SIG-M5 treated with dmso at 0.1 percent for 504 hours (cell line): ENCODE measurements around the gene HSPG2.
"Not testable (repeated sequence)": the region's sequence is repeated elsewhere in the genome, so short reads cannot be mapped to it uniquely, and the experiment has no call there.

Experiments used
- DNase-seq: peaks from one replicate; lab custom pipeline; 2025; ENCODE audit not compliant: unreplicated experiment; lab: John Stamatoyannopoulos, UW

HSPG2 gene

DNA sequence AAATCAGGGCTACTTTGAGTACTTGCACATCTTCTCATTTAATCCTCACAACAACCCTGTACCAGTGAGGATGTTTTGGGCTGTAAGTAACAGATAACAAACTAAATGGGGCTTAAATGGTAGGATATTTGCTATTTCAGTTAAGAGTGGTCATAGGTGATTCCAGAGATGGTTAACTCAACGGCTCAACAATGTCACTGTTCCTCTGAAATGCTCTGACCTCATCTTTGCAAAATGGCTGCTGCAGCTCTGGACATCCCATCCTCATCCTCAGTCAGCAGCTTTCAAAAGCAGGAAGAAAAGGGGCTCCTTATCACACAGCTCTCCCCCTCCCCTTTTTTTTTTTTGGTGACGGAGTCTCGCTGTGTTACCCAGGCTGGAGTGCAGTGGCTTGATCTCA, 123.6 kb downstream of the HSPG2 start:
- no peak for DNase-seq

DNA sequence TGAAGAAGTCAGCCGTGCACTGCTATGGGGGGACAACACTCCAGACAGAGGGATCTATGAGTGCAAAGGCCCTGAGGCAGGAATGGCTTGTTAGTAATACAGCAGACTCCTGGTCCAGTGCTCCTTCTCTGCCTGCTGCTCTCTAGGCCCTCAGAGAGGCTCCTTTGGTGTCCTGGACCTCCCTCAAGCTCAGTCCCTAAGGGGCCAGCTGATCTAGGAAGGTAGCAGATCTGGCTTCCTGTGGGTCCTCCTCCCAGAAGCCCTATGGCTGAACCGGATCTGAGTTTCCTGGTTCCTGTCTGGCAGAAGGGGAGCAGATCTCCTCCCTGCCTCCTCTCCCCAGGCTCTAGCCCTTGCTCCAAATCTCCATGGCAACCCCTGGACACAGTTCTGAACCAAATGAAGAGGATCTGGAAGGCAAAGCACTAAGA, 125.2 kb downstream of the HSPG2 start, which contains the start of gene LDLRAD2:
LDLRAD2 (plus strand) TSS at position 391 of the 431 bp plus-strand sequence. CDS start 187 bp downstream, outside the sequence.
- DNase-seq: no peak

DNA sequence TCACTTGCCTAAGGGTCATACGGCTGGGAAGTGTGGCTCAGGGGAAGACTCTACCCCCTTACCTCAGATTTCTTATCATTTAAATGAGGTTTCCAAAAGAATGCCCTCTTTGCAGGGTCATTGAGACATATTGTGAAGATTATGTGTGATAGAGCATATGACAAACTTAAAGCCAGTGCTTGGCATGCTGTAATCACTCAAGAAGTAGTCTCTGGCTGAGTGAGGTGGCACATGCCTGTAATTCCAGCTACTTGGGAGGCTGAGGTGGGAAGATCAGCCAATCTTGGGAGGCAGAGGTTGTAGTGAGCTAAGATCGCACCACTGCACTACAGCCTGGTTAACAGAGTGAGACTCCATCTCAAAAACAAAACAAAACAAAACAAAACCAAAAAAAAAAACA, 132.6 kb downstream of the HSPG2 start:
- DNase-seq: no peak

DNA sequence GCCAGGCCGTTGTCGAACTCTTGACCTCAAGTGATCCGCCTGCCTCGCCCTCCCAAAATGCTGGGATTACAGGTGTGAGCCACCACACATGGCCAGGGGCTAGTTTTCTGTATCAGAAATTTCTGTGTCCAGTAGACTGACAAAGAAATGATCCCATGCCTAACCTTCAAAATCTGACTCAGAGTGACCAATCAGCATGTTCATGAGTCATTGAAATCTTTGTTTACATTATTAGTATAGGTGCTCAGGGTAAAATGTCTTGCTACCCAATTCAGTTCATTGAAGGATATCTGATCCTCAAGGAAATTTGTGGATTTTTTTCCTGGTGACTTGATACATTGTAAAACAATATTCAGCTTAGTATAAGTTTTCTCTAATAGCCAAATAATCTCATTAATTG, 136.0 kb downstream of the HSPG2 start:
- no peak for DNase-seq

DNA sequence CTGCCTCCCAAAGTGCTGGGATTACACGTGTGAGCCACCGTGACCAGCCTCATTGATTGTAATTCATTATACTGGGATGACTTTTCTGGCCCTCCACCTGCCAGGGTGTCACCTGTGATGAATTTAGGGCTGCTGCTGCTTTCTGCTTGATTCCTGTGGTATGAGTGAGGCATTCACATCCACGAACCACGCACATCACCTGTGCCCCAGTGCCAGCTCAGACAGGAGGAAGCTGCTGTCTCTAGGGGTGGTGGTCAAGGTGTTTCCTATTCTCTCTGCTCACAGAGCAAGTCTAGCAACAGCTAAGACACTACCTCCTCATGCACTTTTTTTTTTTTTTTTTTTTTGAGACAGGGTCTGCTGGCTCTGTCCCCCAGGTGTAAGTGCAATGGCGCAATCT, 137.4 kb downstream of the HSPG2 start:
- no peak for DNase-seq

DNA sequence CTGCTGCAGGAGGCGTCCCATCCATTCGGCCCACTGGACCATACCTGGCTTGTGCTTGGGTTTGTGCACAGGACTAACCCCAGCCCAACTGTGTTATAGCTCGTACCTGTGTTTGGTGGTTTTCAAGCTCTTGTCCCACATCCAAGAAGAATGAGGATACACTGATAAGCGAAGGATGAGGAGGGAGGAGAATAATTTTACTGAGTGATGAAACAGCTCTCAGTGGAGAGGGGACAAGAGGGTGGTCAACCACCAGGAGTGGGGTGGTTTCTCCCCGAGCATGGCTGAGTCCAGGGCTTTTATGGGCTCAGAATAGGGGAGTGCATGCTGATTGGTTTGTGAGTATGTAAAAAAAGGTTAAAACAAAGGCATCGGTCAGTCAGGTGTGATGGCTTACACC, 142.0 kb downstream of the HSPG2 start:
- DNase-seq: no peak

DNA sequence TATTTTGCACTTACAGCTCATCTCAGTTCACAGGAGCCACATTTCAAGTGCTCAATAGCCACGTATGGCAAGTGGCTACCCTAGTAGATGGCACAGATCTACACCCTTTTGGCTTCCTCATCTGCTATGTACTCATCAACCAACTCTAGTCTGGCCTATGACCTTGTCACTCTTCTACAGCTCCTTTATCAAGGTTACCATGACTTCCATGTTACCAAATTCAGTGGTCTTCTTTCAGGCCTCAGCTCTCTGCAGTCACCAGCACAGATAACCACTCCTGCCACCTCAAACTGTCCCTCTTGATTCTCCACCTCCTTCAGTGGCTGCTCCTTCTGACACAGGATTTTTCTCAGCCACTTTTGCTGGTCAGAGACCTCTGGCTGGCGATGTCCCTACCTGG, 142.5 kb downstream of the HSPG2 start:
- DNase-seq: no peak

DNA sequence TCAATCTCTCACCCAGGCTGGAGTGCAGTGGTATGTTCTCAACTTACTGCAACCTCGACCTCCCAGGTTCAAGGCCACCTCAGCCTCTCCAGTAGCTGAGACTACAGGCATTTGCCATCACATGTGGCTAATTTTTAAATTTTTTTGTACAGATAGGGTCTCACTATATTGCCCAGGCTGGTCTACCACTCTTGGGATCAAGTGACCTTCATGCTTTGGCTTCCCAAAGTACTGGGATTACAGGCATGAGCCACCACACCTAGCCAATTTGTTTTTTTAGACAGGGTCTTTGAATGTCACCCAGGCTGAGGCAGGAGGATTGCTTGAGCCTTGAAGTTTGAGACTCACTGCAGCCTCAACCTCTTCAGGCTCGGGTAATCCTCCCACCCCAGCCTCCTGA, 144.0 kb downstream of the HSPG2 start:
- no peak for DNase-seq

DNA sequence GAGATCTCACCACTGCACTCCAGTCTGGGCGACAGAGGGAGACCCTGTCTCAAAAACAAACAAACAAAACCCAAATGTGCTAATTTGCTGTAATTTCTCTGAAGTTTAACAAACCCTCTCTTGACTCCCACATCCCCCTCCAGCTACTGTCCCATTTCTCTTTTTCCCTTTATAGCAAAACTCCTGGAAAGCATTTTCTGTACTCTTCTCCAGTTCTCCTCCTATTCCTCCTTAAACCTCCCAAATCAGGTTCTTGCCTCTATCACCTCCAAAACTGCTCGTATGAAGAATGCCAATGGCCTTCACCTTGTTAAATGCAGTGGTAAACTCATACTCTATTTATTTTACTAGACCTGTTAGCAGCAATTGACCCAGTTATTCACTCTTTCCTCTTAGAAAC, 150.5 kb downstream of the HSPG2 start:
- DNase-seq: no peak

DNA sequence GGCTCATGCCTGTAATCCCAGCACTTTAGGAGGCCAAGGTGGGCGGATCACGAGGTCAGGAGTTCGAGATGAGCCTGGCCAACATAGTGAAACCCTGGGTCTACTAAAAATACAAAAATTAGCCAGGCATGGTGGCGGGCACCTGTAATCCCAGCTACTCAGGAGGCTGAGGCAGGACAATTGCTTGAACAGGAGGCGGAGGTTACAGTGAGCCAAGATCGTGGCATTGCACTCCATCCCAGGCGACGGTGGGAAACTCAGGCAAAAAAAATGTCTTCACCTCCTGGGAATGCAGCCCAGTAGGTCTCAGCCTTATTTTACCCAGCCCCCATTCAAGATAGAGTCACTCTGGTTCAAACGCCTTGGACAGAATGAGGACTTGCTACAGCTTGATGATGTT, 151.3 kb downstream of the HSPG2 start:
- DNase-seq: not testable (repeated sequence)

DNA sequence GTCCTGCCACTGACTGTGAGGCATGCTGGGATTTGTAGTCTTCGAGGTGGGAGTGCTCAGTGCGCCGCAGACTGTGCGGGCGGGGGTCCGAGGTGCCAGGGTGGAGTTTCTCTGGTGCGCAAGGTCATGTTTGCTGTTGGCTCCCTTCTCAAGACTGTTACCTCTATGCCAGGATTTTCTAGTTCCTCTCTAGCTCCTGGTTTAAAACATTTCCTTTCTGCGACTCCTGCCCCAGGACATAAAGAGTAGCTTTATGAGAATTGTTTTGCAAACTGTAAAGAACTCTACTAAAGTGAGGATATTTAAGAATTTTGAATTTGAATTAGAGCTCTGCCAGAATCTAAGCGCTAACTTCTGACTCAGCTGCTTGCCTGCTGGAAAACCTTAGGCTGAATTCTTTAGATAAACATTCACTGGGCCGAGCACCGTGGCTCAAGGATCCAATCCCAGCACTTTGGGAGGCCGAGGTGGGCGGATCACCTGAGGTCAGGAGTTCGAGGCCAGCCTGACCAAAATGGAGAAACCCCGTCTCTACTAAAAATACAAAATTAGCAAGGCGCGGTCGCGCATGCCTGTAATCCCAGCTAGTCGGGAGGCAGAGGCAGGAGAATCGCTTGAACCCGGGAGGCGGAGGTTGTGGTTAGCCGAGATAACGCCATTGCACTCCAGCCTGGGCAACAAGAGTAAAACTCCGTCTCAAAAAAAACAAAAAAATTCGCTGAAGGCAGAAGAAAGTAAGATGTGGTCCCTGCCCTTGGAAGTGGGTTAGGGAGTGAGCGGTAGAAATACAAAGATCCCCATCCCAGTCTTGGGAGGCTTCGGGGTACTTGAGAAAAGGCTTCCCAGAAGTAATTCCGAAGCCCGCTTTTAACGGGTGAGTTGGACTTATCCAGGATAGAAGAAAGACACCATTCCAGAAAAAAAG, 153.2 kb downstream of the HSPG2 start:
- peak; percentile 94 for DNase-seq

DNA sequence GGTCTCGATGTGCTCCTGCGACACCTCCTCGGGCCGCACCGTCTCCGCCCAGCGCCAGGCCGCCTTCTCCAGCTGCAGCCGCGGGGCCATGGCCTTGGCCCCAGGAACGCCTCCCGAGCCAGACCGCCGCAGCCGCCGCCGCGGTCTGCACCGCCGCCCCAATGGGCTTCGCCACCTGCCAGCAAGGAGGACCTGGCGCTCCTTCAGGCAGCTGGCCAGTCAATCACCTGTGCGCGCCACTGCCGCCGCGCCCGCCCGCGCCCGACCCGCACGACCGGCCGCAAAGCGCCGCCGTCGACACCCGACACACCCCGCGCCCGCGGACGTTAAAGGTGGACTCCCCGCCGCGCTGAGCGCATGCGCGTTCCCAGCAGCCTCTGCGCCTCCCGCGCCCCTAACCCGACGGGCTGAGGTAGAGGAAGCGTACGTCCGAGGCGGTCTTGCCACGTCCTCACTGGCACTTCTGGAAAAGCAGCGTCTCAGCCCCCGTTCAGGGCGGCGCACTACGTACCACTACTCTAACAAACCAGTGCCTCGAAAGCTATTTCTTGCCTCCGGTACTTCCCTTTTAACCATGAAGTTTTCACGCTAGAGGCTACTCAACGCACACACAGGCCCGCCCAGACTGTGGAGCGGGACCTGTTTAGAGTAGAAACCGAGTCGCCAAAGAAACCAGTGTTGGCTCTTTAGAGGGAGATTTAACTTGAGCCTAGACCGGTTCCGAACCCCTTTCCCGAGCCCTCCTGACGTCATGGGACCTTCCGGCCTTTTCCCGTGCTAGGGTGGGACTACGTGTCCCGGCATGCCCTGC, 154.0 kb downstream of the HSPG2 start, which contains the start of gene USP48:
USP48 (minus strand) TSS at position 282 of the 811 bp plus-strand sequence; CDS start at position 90, 192 bp downstream.
- peak; percentile 87 for DNase-seq

DNA sequence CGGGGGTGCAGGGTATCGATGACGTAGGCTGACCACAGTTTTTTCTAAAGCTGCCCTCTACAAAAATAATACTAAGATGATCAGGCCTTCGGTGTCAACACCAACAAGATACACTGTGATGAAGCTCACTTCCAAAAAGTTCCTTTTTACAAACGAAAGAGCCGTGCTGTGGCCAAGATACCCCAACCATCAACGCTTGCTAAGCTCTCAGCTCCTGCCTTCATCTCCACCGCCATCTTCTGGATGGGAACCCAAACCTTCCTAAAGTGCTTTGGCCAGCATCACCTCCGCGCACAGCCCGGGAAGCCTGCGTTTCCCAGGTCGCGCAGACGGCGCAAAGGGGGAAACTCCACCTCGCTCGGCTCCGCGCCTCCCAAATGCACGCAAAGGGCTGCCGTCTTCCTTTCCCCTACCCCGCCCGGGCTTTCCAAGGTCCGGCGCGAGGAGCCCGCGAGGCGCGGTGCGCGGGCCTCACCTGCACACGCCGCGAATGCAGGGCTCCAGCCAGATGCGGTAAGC, 154.7 kb downstream of the HSPG2 start:
- peak; percentile 59 for DNase-seq

DNA sequence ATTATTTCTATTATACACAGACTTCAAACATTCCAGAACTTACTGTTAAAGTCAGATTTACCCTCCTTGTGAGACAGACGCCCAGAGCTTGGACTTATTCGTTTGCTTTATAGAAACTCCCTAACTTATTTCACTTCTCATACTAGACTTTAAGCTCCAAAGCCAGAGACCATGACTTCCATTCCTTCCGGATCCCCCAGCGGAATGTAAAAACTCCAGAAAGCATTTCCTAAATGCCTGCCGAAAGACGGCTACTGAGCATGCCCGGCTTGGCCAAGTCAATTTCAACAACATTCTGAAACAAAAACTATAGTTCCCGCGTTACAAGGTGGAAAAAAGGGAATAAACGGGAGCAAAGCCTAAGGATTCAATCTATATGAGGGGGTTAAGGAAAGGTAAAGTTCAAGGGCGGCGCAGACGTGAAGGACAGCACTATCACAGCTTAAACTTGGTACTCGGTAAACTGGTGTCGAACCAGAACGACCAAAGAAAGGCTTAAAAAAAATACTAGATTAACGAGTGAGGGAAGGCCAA, 155.2 kb downstream of the HSPG2 start:
- no peak for DNase-seq

DNA sequence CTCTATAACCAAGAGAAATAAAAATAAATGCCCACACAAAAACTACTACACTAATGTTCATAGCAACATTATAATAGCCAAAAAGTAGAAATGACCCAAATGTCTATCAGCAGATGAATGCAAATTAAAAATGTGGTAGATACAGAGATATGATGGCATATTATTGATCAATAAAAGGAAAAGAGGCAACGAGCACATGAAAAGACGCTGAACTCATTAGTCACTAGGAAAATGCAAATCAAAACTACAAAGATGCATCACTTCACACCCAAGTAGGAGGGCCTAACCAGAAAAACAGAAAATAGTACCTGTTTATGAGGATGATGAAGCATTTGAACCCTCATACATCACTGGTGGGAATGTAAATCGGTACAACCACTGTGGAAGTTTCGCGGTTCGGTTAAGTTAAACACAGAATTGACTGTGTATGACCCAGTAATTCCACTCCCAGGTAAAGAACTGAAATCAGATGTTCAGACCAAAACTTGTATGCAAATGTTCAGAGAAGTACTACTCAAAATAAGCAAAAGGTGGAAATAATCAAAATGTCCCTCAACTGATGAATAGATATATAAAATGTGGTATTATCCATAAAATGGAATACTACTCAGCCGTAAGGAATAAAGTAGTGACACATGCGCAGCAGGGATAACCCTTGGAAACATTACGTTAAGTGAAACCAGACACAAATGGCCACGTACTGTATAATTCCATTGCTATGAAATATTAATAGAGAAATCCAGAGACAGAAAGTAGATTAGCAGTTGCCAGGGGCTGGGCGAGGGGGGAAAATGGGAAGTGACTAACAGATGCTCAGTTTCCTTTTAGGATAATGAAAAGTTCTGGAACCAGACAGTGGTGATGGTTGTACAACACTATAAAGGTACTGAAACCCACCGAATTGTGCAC, 157.2 kb downstream of the HSPG2 start:
- DNase-seq: no peak

DNA sequence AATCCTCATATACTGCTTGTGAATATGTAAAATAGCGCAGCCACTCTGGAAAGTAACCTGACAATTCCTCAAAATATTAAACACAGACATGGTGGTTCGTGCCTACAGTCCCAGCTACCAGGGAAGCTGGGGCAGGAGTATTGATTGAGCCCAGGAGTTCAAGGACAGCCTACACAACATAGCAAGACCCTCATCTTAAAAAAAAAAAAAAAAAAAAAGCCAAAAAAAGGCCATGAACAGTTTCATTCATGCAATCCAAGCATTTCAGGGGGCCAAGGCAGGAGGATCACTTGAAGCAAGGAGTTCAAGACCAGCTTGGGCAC, 158.7 kb downstream of the HSPG2 start:
- DNase-seq: no peak

DNA sequence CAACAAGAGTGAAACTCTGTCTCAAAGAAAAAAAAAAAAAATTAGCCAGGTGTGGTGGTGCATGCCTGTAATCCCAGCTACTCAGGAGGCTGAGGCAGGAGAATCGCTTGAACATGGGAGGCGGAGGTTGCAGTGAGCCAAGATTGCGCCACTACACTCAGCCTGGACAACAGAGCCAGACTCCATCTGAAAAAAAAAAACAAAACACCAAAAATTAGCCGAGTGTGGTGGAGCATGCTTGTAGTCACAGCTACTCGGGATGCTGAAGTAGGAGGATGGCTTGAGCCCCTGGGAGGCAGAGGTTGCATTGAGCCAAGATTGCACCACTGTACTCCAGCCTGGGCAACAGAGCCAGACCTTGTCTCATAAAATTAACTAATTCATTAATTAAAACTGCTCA, 160.2 kb downstream of the HSPG2 start:
- DNase-seq: not testable (repeated sequence)

DNA sequence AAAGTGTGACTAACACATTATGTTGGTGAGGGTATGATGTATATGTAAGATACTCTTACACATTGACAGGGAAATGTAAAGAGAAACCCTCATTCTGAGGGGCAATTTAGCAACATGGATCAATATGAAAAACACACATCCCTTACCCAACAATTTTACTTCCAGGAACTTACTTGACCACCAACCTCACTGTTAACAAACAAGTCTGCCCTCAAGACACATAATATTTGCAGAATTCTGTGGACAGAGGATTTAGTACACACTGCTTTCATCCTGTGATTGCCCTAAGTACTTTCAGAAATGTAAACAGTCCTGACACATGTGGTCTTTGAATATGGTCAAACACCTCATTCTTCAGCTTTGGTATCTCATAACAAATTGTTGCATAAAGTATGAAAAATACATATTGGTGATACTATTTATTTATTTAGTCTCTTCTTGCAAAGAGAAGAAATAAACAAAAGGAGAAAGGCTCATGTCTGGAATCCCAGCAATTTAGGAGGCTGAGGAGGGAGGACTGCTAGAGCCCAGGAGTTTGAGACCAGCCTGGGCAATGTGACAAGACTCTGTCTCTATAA, 161.0 kb downstream of the HSPG2 start:
- DNase-seq: no peak

DNA sequence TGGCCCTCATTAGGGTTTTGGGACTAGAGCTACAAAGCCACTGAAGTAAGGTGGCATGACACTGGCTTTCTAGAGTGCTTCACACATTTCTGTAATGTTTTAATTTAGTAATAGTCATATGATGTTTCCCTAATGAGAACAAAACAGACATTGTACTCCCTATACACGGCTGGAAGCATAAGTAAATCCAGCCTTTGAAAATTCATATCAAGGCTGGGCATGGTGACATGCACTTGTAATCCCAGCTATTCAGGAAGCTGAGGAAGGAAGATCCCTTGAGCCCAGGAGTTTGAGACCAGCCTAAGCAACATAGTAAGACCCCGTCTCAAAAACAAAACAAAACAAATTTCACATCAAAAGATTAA, 161.6 kb downstream of the HSPG2 start:
- no peak for DNase-seq
